Fibroblast of skin of back (primary cell): Measurements from ENCODE around the gene GFY.
"Not testable (repeated sequence)": the region's sequence is repeated elsewhere in the genome, so short reads cannot be mapped to it uniquely, and the experiment has no call there.

Experiments
- DNase-seq: peaks from one replicate; pipeline ENCODE4 v3.0.0-alpha.2; 2013

GFY gene

DNA sequence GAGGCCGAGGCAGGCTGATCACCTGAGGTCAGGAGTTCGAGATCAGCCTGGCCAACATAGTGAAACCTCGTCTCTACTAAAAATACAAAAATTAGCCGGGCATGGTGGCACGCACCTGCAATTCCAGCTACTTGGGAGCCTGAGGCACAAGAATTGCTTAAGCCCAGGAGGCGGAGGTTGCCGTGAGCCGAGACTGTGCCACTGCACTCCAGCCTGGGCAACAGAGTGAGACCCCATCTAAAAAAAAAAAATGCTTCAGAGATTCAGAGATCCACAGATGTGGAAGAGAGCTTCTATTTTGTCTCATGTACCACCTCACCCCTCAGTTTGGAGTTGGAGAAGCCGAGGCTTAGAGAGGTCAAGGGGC lies 48.3 kb downstream of the GFY start:
- DNase-seq: not testable (repeated sequence)

DNA sequence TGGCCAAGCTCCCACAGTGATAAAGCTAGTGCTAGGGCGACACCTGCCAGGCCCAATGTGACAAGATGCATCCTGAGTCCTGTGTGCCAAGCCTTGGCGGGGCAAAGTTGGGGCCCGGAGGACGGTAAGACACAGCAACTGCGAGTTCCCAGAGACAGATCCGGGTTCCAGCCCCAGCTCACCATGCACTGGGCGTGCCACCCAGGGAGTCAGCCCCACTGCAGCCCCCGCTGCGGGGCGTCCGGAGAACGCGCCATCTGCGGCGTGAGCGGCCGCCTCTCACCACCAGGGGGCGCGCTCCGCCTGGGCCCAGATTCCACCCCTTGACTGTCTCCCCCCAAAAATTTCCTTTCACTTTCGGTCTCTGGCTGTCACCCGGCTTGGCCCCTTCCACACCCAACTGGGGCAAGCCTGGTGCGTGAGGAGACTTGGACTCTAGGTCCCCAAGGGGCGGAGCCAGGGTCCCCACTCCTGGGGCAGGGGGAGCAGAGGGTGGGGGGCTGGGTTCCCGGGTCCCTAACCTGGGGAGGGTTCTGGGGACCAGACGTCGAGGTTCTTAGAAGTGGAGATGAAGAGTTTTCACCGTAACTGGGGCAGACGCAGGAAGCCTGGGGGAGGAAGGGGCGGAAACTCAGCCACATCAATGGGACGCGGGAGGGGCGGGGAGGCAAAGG lies 48.8 kb downstream of the GFY start, which contains the start of gene FLT3LG:
Gene FLT3LG (plus strand): TSS at position 348 of the 674 bp plus-strand sequence. CDS start 425 bp downstream, outside the sequence.
- peak; percentile 79 for DNase-seq

DNA sequence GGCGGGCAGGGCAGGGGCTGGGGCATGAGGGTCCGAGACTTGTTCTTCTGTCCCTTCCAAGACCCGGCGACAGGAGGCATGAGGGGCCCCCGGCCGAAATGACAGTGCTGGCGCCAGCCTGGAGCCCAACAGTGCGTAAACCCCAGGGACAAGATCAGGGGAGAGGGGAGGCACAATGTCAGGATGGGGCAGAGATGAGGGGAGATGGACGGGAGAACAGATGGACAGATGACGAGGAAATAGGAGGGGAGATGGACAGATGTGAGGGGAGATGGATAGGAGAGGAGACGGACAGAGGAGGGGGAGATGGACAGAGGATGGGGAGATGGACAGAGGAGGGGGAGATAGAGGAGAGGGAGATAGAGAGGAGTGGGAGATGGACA lies 49.3 kb downstream of the GFY start:
- no peak for DNase-seq

DNA sequence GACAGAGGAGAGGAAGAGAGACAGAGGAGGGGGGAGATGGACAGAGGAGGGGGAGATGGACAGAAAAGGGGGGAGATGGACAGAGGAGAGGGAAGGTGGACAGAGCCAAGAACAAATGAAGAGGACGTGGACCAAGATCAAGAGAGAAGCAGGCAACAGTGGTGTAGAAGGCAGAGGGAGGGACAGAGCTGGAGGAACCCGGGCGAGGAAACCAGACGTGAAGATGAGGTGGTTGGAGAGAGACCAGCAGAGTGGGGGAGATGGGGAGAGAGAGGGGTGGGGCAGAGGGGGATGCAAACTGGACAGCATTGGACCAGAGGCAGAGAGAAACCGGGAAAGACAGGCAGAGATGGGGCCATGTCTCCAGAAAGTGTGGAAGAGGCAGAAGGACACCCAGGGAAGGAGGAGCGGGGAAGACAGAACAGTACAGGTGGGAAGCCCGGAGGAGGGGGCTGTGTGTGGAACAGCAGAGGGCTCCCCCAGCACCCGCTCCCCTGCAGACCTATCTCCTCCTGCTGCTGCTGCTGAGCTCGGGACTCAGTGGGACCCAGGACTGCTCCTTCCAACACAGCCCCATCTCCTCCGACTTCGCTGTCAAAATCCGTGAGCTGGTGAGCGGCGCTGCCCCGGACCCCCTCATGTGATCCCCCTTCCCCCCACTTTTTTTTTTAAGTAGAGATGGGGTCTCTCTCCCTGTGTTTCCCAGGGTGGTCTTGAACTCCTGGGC lies 50.2 kb downstream of the GFY start:
- no peak for DNase-seq

DNA sequence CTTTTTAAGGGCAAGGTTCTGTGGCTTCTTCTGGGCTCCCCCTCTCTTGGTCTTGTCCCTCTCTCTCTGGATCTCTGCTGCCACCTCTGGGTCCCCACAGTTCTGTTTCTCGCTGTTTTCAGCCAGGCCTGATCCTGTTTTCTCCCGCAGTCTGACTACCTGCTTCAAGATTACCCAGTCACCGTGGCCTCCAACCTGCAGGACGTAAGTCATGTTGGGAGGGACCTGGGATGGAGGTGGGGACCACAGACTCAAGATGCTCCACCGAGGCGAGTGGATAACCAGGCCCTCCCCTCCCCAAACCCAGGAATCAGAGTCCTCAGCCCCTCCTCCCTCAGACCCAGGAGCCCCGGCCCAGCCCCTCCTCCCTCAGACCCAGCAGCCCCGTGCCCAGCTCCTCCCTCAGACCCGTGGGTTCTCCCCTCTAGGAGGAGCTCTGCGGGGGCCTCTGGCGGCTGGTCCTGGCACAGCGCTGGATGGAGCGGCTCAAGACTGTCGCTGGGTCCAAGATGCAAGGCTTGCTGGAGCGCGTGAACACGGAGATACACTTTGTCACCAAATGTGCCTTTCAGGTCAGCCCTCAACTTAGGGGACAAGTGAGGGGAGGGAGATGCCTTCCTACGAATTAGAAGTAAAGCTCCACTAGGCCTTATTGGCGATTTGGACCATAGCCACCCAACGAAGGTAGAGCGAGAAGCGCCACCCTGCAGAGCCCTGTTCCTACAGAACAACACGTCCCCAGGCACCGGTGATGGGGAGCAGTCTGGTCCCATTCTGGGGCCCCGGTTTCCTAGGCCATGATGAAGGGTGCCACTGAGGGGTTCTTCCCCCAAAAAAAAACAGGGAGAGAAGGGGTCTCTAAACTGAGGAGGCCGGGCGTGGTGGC lies 51.0 kb downstream of the GFY start:
- DNase-seq: peak; percentile 54
